RWPE1 (cell line): ENCODE results near the gene CSF2.

Experiments
- CTCF ChIA-PET: fragments of 350-600 bp; sonication (Branson Sonifier 250); formaldehyde crosslinking; extraction: SDS; loops from one replicate; lab custom pipeline; 2021; lab: Yijun Ruan, JAX
- POLR2A ChIA-PET: fragments of 400-600 bp; formaldehyde crosslinking; extraction: SDS; loops from one replicate; lab custom pipeline; 2020; ENCODE audit warnings: antibody characterized with exemption; ENCODE audit not compliant: low non-redundant PET; lab: Yijun Ruan, JAX
- DNase-seq: peaks from one replicate; pipeline ENCODE4 v3.0.0; 2012; ENCODE audit warnings: low spot score
- H3K27ac ChIP-seq: fragments of 450-650 bp; 2 replicates; pipeline ENCODE4 v1.5.1; 2017
- CTCF ChIP-seq: fragments of 450-650 bp; conservative IDR thresholded peaks from 2 replicates; pipeline ENCODE4 v1.5.1; 2017; ENCODE audit warnings: low read depth, mild to moderate bottlenecking

Gene CSF2

DNA sequence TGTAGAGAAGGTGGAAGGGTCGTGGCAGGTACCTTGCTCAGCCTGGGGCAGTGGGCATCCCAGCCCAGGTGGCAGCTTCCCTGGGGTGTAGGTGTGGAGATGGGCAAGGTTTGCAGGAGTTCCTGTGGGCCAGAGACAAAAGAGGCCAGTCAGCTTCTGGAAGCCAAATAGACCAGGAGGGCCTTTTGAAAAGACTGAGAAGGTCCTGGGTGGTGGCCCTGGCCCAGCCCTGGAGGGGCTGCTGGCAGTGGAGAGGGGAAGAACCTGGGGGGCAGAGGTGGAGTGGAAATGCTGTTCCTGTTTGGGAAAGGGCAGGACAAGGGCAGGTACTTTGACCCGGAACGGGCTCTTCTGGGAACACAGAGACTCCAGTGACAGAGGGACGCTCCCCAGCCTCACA is 20.1 kb upstream of the CSF2 start:
- CTCF ChIA-PET, result interaction anchor here (0.7 to 0.8 kb wide), 2 partner anchors 10 to 12 kb away, joined by 3 to 5 read pairs; no protein-coding TSS in a partner anchor
- no peak for DNase-seq
- no peak for TF ChIP-seq CTCF
- no peak overlapping the region for H3K27ac ChIP-seq
- POLR2A ChIA-PET, result no interaction called here

GRCh38 chr5:132054031-132054696 is 19.4 kb upstream of the CSF2 start:
- ChIA-PET POLR2A (no interaction called here), CTCF (interaction anchor here (0.7 kb wide), 1 partner anchor 11 kb away, joined by 3 read pairs; no protein-coding TSS in a partner anchor)
- no peak overlapping the region for H3K27ac ChIP-seq
- TF ChIP-seq CTCF, result no peak
- DNase-seq, result no peak

- ChIA-PET POLR2A (no interaction called here), CTCF (interaction anchor here (0.6 to 0.7 kb wide), 2 partner anchors 18 to 40 kb away, joined by 3 read pairs; no protein-coding TSS in a partner anchor)
- no peak for TF ChIP-seq CTCF
- H3K27ac ChIP-seq, result no peak overlapping the region
- no peak for DNase-seq
Measured at GRCh38 chr5:132054697-132055440, 18.7 kb upstream of the CSF2 start.

- POLR2A ChIA-PET, result no interaction called here
- no peak overlapping the region for H3K27ac ChIP-seq
- no peak for TF ChIP-seq CTCF
- no peak for DNase-seq
- CTCF ChIA-PET, result interaction anchor here (0.6 to 0.8 kb wide), 3 partner anchors 19 to 47 kb away, joined by 3 read pairs; no protein-coding TSS in a partner anchor
Measured at GRCh38 chr5:132055441-132055807, 18.2 kb upstream of the CSF2 start.

DNA sequence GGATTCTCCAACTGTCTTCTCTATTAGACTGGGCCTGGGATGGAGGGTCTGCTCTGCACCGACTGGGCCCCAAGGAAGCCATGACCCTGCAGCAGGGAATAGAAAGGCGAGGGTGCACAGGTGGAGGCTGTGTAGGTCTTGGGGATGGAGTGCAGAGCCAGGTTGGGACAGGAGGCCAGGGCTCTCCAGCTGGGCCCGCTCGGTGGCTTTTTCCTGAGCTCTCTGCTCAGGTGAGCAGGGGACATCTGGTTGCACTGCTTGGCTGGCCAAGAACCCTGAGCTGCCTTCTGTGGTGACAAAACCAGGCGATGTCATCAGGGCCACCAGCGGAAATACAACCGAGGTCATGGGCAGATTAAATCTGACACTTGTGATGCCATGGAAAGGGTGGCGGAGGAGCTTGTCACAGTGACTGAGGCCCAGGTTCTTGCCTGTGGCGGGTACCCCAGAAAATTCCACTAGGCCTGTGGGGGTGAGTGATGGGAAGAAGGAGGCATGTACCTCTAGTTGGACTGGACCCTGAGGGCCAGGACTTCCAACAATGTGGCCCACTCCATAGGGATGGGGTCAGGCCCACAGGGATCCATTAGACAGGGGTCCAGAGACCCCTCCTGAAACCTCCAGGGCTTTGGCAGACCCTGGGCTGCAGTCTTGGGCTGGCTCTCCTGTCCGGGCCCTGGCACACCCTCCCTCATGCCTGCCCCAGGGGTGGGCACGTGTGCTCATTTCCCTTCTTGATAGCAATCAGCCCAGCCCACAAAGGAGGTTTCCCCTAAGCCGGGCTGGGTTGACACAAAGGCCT is 17.6 kb upstream of the CSF2 start:
- CTCF ChIA-PET, result interaction anchor here (0.7 to 0.8 kb wide), 2 partner anchors 39 to 46 kb away, joined by 3 read pairs; no protein-coding TSS in a partner anchor
- POLR2A ChIA-PET, result no interaction called here
- DNase-seq, result no peak
- no peak for TF ChIP-seq CTCF
- H3K27ac ChIP-seq, result no peak overlapping the region
